GM12892 (cell line): ENCODE data around the gene NOC2L.
"Not testable (repeated sequence)": the region's sequence is repeated elsewhere in the genome, so short reads cannot be mapped to it uniquely, and the experiment has no call there.

ENCODE experiments used
- POLR2A ChIP-seq: IDR thresholded peaks from 2 replicates; pipeline ENCODE4 v1.6.1; 2011; ENCODE audit warnings: low read depth, low read length, control low read depth
- POLR2AphosphoS5 ChIP-seq: IDR thresholded peaks from 2 replicates; pipeline ENCODE4 v1.6.1; 2011; ENCODE audit warnings: low read depth, low read length, control low read depth
- TAF1 ChIP-seq: IDR thresholded peaks from 2 replicates; pipeline ENCODE4 v1.6.1; 2011; ENCODE audit warnings: low read depth, mild to moderate bottlenecking, control low read depth, low read length, borderline replicate concordance

- TF ChIP-seq POLR2A, TAF1, POLR2AphosphoS5: not testable (repeated sequence)
These were observed 32.2 kb upstream of the NOC2L start for GRCh38 chr1:991275-991674.
